ENCODE results near the gene RHEBL1.

Gene RHEBL1

GRCh38 chr12:49051777-49052438 is 17.9 kb downstream of the RHEBL1 start:
- ChIA-PET POLR2A (no interaction called here), CTCF (interaction anchor here (1.0 to 1.3 kb wide), 2 partner anchors 8 to 199 kb away, joined by 3 read pairs; no protein-coding TSS in a partner anchor)
- DNase-seq (ENCODE audit: extremely low spot score) = no peak
- no peak for TF ChIP-seq CTCF (IDR thresholded peaks at IDR 0.05; ENCODE audit: control extremely low read depth, extremely low read depth, low read depth, missing control alignments)

- ChIA-PET POLR2A (interaction anchor here (0.6 kb wide), 1 partner anchor 16 kb away, joined by 5 read pairs; no protein-coding TSS in a partner anchor), CTCF (interaction anchor here (1.0 kb wide), 2 partner anchors 9 to 31 kb away, joined by 3 read pairs; no protein-coding TSS in a partner anchor)
- TF ChIP-seq CTCF (IDR thresholded peaks at IDR 0.05; ENCODE audit: control extremely low read depth, extremely low read depth, low read depth, missing control alignments) = no peak
- DNase-seq (ENCODE audit: extremely low spot score) = no peak
Measured at GRCh38 chr12:49051373-49051764, 18.4 kb downstream of the RHEBL1 start.

- DNase-seq (ENCODE audit: extremely low spot score) = no peak
- ChIA-PET POLR2A (interaction anchor here (0.6 kb wide), 1 partner anchor 16 kb away, joined by 5 read pairs; no protein-coding TSS in a partner anchor), CTCF (interaction anchor here (0.9 to 2.2 kb wide), 5 partner anchors 8 to 56 kb away, joined by 3 to 6 read pairs (median 3); no protein-coding TSS in a partner anchor)
- TF ChIP-seq CTCF (IDR thresholded peaks at IDR 0.05; ENCODE audit: control extremely low read depth, extremely low read depth, low read depth, missing control alignments) = no peak
Measured at GRCh38 chr12:49050507-49051372, 19.0 kb downstream of the RHEBL1 start.

GRCh38 chr12:49049566-49050224 is 20.1 kb downstream of the RHEBL1 start:
- POLR2A ChIA-PET = no interaction called here
- no peak for DNase-seq (ENCODE audit: extremely low spot score)
- TF ChIP-seq CTCF (IDR thresholded peaks at IDR 0.05; ENCODE audit: control extremely low read depth, extremely low read depth, low read depth, missing control alignments) = no peak

GRCh38 chr12:49048953-49049352 is 20.8 kb downstream of the RHEBL1 start:
- no peak for DNase-seq (ENCODE audit: extremely low spot score)
- CTCF ChIA-PET = interaction anchor here (1.0 to 2.2 kb wide), 8 partner anchors 10 to 61 kb away, joined by 3 to 11 read pairs (median 4); no protein-coding TSS in a partner anchor
- POLR2A ChIA-PET = no interaction called here
- no peak for TF ChIP-seq CTCF (IDR thresholded peaks at IDR 0.05; ENCODE audit: control extremely low read depth, extremely low read depth, low read depth, missing control alignments)

More at GRCh38 chr12:49049566-49050224, 20.1 kb downstream of the RHEBL1 start:
- CTCF ChIA-PET = interaction anchor here (1.1 to 2.2 kb wide), 2 partner anchors 12 to 14 kb away, joined by 3 to 6 read pairs; no protein-coding TSS in a partner anchor

All from GM10248 (cell line).